ENCODE results near the gene GPR180. TPM values are rescaled to one million over a fixed set of nuclear protein-coding genes. Genes with fewer than 3 reads are reported as not detected.
A peak's percentile ranks its signal among the peaks of the same experiment; 100 is the strongest.

GPR180 gene
- total RNA-seq, 1 experiment from 2014 or later: 5.0 TPM

GRCh38 chr13:94679614-94680013, 78.0 kb downstream of the GPR180 start (continued):
- no peak for TF ChIP-seq MYBL2 (CRISPR knock-in tag; IDR thresholded peaks at IDR 0.05)
- TF ChIP-seq TP53 (CRISPR knock-in tag; IDR thresholded peaks at IDR 0.05): no peak
- TF ChIP-seq NR3C1 (CRISPR knock-in tag; conservative IDR thresholded peaks at IDR 0.05; ENCODE audit: low read depth): no peak
- no peak for TF ChIP-seq HMGXB4 (CRISPR knock-in tag; IDR thresholded peaks at IDR 0.05)
- TF ChIP-seq ESRRA (CRISPR knock-in tag; IDR thresholded peaks at IDR 0.05; ENCODE audit: borderline replicate concordance): no peak
- no peak for TF ChIP-seq AFF4 (CRISPR knock-in tag; IDR thresholded peaks at IDR 0.05; ENCODE audit: borderline replicate concordance)
- TF ChIP-seq GABPB1 (CRISPR knock-in tag; IDR thresholded peaks at IDR 0.05): no peak
- TF ChIP-seq ZNF232 (CRISPR knock-in tag; IDR thresholded peaks at IDR 0.05): no peak

- ATAC-seq: no peak
- H3K27me3 Mint-ChIP-seq (ENCODE audit: low read depth): no peaks in the 10 kb centered on the region; the same call in 1 of the 2 replicates
- ChIA-PET POLR2A (no interaction called here), CTCF (no interaction called here)
- DNase-seq (ENCODE audit: low spot score): no peak
- TF ChIP-seq ZNF232 (CRISPR knock-in tag; IDR thresholded peaks at IDR 0.05) (no peak), NFE2L1 (CRISPR knock-in tag; IDR thresholded peaks at IDR 0.05) (no peak), NR1H2 (CRISPR knock-in tag; IDR thresholded peaks at IDR 0.05) (no peak), GABPB1 (CRISPR knock-in tag; IDR thresholded peaks at IDR 0.05) (no peak)
- H3K4me3 Mint-ChIP-seq: no peak overlapping the region
- H3K9me3 Mint-ChIP-seq: no peaks in the 10 kb centered on the region
- H3K4me1 Mint-ChIP-seq: peaks cover 14% of the 10 kb centered on the region
- no peaks in the 10 kb centered on the region for H3K36me3 Mint-ChIP-seq
- no peak overlapping the region for H3K27ac Mint-ChIP-seq
These were observed 80.6 kb downstream of the GPR180 start for GRCh38 chr13:94682229-94682628.

- Mint-ChIP-seq H3K36me3 (no peaks in the 10 kb centered on the region), H3K9me3 (no peaks in the 10 kb centered on the region), H3K27me3 (ENCODE audit: low read depth) (no peaks in the 10 kb centered on the region; the same call in 1 of the 2 replicates), H3K4me1 (peaks cover 6% of the 10 kb centered on the region), H3K27ac (no peak overlapping the region; the same call in 1 of the 2 replicates), H3K4me3 (no peak overlapping the region)
- DNase-seq (ENCODE audit: low spot score) (no peak), ATAC-seq (peak; percentile 82)
- POLR2A ChIA-PET: no interaction called here
- CTCF ChIA-PET: interaction anchor here (0.8 kb wide), 1 partner anchor 63 kb away, joined by 4 read pairs; no protein-coding TSS in a partner anchor
- TF ChIP-seq ELF4 (CRISPR knock-in tag; IDR thresholded peaks at IDR 0.05; ENCODE audit: low read depth) (no peak), HMGXB4 (CRISPR knock-in tag; IDR thresholded peaks at IDR 0.05) (no peak), ZNF425 (CRISPR knock-in tag; conservative IDR thresholded peaks at IDR 0.05) (no peak), GTF2I (CRISPR knock-in tag; conservative IDR thresholded peaks at IDR 0.05) (no peak), SMAD4 (CRISPR knock-in tag; IDR thresholded peaks at IDR 0.05) (no peak), SP1 (CRISPR knock-in tag; conservative IDR thresholded peaks at IDR 0.05) (no peak), HMGA2 (CRISPR knock-in tag; IDR thresholded peaks at IDR 0.05) (no peak), PRRX2 (CRISPR knock-in tag; IDR thresholded peaks at IDR 0.05) (no peak), NR3C1 (CRISPR knock-in tag; conservative IDR thresholded peaks at IDR 0.05; ENCODE audit: low read depth) (no peak), MLX (CRISPR knock-in tag; IDR thresholded peaks at IDR 0.05) (no peak), ATF2 (CRISPR knock-in tag; IDR thresholded peaks at IDR 0.05; ENCODE audit: borderline replicate concordance, low read depth) (no peak), JUN (CRISPR knock-in tag; IDR thresholded peaks at IDR 0.05) (no peak), RORB (CRISPR knock-in tag; IDR thresholded peaks at IDR 0.05) (no peak), ZNF263 (CRISPR knock-in tag; IDR thresholded peaks at IDR 0.05; ENCODE audit: low read depth) (no peak), ZNF671 (CRISPR knock-in tag; IDR thresholded peaks at IDR 0.05) (no peak)
These were observed 81.8 kb downstream of the GPR180 start for GRCh38 chr13:94683409-94683808.

All from WTC11 (cell line).